Right ventricle myocardium inferior (tissue), 1 donor: Measurements from ENCODE around the gene TFPI. TPM values are rescaled to one million over a fixed set of nuclear protein-coding genes. Genes with fewer than 3 reads are reported as not detected.

Source experiments
- ATAC-seq: fragments of 200-7000 bp; cut with Tn5 transposase; one replicate; pipeline ENCODE4 v1.9.1; 2020; ENCODE audit warnings: mild to moderate bottlenecking, moderate library complexity
- DNase-seq: peaks from one replicate; pipeline ENCODE4 v3.0.0; 2021; ENCODE audit errors: missing footprints
- intact Hi-C: fragments of 100-400 bp; cut with DNase I; formaldehyde crosslinking; loops from one replicate; pipeline ENCODE4 v1.11.0; 2022
- total RNA-seq: library from RNA; stranded (reverse); fragmentation: NEBNext Ultra II Directional; extraction: Animal tissue kit (Norgen Biotek cat#: 25700); gene quantifications from one replicate; pipeline ENCODE4 v1.2.1, GENCODE V29; 2021
- donor health status: DM: no; HTN: yes; CAD: no; lungs with severe emphysema.

Gene TFPI
- total RNA-seq, 1 donor from 2014 or later = 33.6 TPM

- ATAC-seq = no peak
- no peak for DNase-seq
- intact Hi-C loops = loop anchor here (10.0 kb wide), 2 partner anchors 317 to 547 kb away; no protein-coding TSS in a partner anchor
Measured at GRCh38 chr2:187451510-187451909, 102.7 kb downstream of the TFPI start.

GRCh38 chr2:187447336-187447735 lies 106.9 kb downstream of the TFPI start:
- intact Hi-C loops = loop anchor here (2.0 to 5.0 kb wide), 2 partner anchors 45 to 149 kb away; no protein-coding TSS in a partner anchor
- ATAC-seq = no peak
- DNase-seq = no peak

DNA sequence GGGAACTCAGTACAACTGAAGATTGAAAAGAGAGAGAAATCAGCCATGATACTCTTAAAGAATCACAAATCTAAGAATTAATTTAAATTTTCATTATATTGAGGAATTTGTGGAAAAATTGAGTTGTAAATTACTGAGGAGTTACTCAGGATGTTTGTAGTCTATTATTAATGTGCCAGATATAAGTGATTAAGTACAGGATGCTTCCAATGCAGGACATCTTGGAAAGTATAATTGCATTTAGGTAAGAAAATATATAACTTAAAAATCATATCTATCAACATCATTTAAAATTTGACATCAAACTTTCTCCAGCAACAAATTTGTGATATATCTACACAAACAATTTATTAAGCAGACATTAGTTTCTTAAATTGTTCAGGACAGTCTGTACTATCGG lies 107.5 kb downstream of the TFPI start:
- DNase-seq (no peak), ATAC-seq (no peak)
- intact Hi-C loops = loop anchor here (2.0 to 5.0 kb wide), 2 partner anchors 44 to 148 kb away; no protein-coding TSS in a partner anchor

- intact Hi-C loops = loop anchor here (5.0 kb wide), 1 partner anchor 43 kb away; no protein-coding TSS in a partner anchor
- ATAC-seq (no peak), DNase-seq (no peak)
Measured at GRCh38 chr2:187445051-187445450, 109.2 kb downstream of the TFPI start.

GRCh38 chr2:187442778-187443177 lies 111.5 kb downstream of the TFPI start:
- intact Hi-C loops = no loop called here
- DNase-seq (no peak), ATAC-seq (no peak)

- intact Hi-C loops = no loop called here
- ATAC-seq (no peak), DNase-seq (no peak)
Measured at GRCh38 chr2:187442378-187442777, 111.9 kb downstream of the TFPI start.

DNA sequence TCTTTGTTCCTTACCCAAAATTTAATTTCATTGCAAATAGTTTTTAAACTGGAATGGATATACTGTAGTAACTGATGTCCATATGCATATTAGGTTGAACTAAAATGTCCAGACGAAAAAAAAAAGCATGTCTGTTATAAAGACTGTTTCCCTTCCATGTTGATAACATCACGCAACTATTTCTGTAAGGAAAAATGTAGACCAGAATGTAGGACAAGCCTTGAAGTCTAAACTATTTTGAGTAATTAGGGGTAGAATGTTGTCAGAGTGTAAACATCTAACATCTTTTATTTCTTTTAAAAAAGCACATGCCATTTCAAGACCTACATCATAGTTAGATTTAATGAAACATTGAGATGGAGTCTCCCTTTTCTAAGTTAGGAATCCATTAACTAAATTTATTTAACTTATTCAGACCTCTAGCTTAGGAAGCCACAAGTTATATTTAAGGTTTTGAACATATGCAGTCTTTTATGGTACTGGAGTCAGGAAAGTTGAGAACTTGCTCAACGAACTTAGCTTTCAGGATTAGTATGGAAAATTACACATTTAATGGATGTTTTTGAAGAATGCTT lies 114.0 kb downstream of the TFPI start:
- ATAC-seq (no peak), DNase-seq (no peak)
- intact Hi-C loops = no loop called here

GRCh38 chr2:187438455-187438854 lies 115.8 kb downstream of the TFPI start:
- intact Hi-C loops = no loop called here
- DNase-seq (no peak), ATAC-seq (no peak)

DNA sequence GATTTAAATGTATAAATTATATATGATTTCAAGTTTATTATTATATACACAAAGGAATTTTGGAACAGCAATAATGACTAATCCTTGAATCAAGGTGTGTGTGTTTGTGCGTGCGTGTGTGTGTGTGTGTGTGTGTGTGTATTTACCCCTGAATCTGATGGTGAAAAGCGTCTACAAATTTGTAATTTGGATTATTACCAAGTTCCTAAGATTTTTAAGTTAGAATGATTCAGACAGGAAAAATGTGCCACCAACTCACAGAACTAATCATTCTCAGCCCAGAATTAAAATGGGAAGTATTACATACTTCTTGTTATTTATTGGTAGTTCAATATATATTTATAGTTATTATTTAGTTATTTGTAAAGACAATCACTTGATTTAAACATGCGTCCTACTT lies 118.5 kb downstream of the TFPI start:
- no peak for ATAC-seq
- intact Hi-C loops = no loop called here
- no peak for DNase-seq

DNA sequence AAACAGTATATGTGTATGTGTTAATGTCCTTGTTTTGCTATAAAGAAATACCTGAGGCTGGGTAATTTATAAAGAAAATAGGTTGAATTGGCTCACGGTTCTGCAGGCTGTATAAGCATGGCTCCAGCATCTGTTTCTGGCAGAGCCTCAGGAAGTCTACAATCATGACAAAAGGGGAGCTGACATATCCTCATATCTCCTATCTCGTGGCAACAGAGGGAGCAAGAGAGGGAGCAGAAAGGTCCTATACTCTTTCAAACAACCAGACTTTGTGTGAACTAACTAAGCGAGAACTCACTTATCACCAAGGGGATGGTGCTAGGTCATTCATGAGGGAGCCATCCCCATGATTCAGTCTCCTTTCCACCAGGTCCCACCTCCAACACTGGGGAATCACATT lies 119.2 kb downstream of the TFPI start:
- ATAC-seq = no peak
- intact Hi-C loops = no loop called here
- no peak for DNase-seq

GRCh38 chr2:187434342-187434785 lies 119.9 kb downstream of the TFPI start:
- no peak for ATAC-seq

DNA sequence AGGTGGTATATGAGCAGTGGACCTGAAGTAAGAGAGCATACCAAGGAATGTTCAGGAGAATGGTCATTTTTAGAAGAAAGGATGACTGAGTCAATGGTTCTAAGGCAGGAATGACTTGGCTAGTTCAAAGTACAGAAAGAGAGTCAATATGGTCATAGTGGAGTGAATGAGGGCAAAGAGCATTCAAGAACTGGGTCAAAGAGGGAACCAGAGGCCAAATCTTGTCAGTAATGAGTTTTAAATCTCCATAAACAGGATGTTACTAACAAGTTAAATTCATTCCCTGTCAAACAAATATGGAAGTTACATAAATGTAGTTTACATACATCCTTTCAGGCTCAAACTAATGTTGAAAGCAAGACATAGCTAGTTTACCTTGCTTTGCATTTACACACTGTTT lies 122.3 kb downstream of the TFPI start:
- intact Hi-C loops = no loop called here
- DNase-seq = no peak
- no peak for ATAC-seq

More at GRCh38 chr2:187434342-187434785, 119.9 kb downstream of the TFPI start:
- DNase-seq = no peak
- intact Hi-C loops = no loop called here

GRCh38 chr2:187429989-187430388 lies 124.2 kb downstream of the TFPI start:
- DNase-seq = no peak
- ATAC-seq = no peak
- intact Hi-C loops = no loop called here

DNA sequence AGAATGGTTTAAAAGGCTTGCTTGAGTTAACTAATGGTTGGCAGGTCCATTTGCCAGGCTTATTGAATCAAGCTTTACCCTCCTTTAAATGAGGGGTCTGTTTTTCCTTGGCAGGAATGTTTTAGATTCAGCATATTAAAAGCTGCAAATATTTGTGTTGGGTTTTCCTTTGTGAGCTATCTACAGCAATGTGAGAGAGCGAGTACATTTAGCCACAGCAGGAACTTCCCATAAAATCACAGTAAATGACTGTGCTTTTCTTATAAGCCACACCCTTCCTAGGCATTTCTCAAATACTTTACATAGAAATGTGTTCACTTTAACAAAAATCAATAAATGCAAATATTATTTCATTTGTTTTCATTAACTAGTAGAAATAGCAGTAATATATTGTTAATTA lies 130.1 kb downstream of the TFPI start:
- intact Hi-C loops = no loop called here
- DNase-seq (no peak), ATAC-seq (no peak)

DNA sequence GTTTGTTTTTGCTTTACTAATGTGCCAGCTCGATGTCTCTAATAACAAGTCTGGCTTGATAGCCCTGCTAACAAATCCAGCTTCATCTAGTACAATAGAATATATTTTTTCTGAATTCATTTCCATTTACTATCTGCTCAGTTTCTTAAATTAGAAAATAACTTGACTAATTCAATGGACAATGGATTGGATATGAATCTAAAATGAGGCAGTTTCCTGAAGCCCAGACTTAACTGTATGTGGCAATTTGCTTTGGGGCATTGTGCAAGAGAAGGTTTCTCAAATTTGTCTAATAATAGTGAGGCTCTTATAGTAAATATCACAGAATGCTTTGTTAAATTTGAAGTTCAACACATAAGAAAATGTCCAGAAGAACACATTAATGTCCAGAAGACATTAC lies 132.0 kb downstream of the TFPI start:
- DNase-seq (no peak), ATAC-seq (no peak)
- intact Hi-C loops = no loop called here

DNA sequence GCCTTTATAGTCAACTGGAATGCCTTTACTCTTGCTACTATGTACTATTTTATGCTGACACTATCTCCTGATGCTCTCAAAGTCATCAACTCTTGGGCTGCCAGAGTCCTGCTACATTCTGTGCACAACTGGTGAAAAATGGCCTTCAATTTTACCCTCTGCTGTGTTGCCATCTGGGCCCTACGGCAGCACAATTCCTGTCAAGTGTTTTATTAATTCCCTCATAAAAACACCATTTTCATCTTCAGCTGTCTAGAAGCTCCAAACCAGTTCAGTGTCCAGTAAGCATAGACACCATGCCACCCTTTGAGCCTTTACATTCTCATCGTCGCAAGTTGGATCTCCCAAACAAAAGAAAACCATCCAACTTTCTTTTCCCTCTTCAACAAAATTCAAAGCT lies 132.7 kb downstream of the TFPI start:
- intact Hi-C loops = no loop called here
- ATAC-seq (no peak), DNase-seq (no peak)

DNA sequence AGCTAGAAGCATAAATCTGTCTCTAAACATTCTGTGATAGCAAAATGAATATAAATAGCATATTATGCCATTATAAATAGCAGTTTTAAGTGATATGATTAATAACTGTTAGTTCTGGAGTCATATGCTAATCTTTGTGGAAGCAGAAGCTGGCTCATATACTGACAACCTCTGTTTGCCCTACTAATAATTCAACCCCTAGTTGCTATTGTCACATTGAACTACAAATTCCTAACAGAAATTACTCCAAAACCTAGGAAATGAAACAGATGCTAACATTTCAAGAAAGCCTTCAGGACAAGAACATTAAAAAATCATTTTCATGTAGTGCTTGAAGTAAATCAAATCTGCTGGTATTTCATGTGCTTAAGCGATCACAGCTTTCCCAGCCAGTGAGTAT lies 134.4 kb downstream of the TFPI start:
- DNase-seq = no peak
- intact Hi-C loops = no loop called here
- no peak for ATAC-seq

GRCh38 chr2:187415449-187415848 lies 138.8 kb downstream of the TFPI start:
- intact Hi-C loops = no loop called here
- DNase-seq (no peak), ATAC-seq (no peak)
